ENCODE data around the gene ETV6. TPM values are rescaled to one million over a fixed set of nuclear protein-coding genes. Genes with fewer than 3 reads are reported as not detected.

The ETV6 gene
- total and polyA plus RNA-seq, 2 of the 8 experiments (the other 6 are each of a cell fraction or from before 2014, with no cell fraction given), result 5.5 to 23.9 TPM

DNA sequence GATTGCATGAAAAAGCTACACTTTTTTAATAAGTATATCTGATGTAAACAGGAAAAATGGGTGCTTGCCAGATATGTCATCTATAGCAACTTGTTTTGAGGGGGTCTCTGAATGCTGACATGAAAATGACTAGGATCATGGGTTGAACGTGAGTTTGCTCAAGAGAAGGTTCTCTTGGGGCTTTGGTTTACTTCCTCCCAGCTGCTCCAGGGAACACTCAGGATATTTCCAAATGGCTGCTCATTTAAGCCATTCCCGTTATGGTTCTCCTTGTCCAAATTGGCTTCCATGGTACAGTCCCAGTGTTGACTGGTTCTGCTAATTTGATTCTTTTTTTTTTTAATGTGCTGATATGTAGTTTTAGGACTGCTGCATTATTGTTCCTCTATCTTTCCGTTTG, 118.3 kb downstream of the ETV6 start:
- Histone ChIP-seq H3K9me3 (ENCODE audit: insufficient read depth in 2 of 2, low read depth in 1 of 2, low read length in 1 of 2) (no peaks in the 10 kb centered on the region), H2AFZ (ENCODE audit: low read length) (no peak overlapping the region), H3K23me2 (ENCODE audit: low read depth, low read length) (no peaks in the 10 kb centered on the region), H3K4ac (replicated peaks; ENCODE audit: insufficient read length, low read depth, low read length) (no peak overlapping the region), H4K5ac (ENCODE audit: insufficient read length, low read depth, low read length) (no peak overlapping the region), H2BK5ac (ENCODE audit: low read depth, low read length) (no peak overlapping the region), H3K79me2 (ENCODE audit: control insufficient read depth in 1 of 2, insufficient read depth in 2 of 2, low read length in 2 of 2) (0 out of 4 replicates have a peak, but pooled peaks cover 0 to 3% of the 10 kb centered on the region in 2 experiments), H2BK15ac (ENCODE audit: low read length) (no peak overlapping the region), H3K27me3 (replicated peaks in 1 of 4; ENCODE audit: control insufficient read depth in 3 of 4, extremely low read depth in 1 of 4, insufficient read depth in 3 of 4, low read length in 3 of 4) (no peaks in the 10 kb centered on the region), H2AK5ac (ENCODE audit: low read depth, low read length) (no peak overlapping the region), H2BK20ac (ENCODE audit: low read length) (no peak overlapping the region), H4K91ac (replicated peaks; ENCODE audit: insufficient read length, low read length) (no peak overlapping the region), H3K79me1 (ENCODE audit: low read depth, low read length) (no peaks in the 10 kb centered on the region), H4K20me1 (replicated peaks in 1 of 2; ENCODE audit: control insufficient read depth in 1 of 2, insufficient read depth in 2 of 2, low read length in 2 of 2) (no peaks in the 10 kb centered on the region), H3K4me3 (ENCODE audit: extremely low read depth in 1 of 4, insufficient read depth in 2 of 4, low read depth in 3 of 4, low read length in 4 of 4) (no peak overlapping the region), H3K14ac (ENCODE audit: insufficient read length) (no peak overlapping the region), H3K4me2 (ENCODE audit: insufficient read depth in 1 of 2, low read depth in 2 of 2, low read length in 2 of 2) (no peak overlapping the region), H3K18ac (ENCODE audit: extremely low read depth, low read length) (no peak overlapping the region), H2BK12ac (ENCODE audit: low read depth, low read length) (no peak overlapping the region), H3K56ac (replicated peaks; ENCODE audit: insufficient read length, low read depth, low read length) (no peak overlapping the region), H3K36me3 (ENCODE audit: control insufficient read depth in 2 of 4, insufficient read depth in 4 of 4, low read length in 3 of 4) (no peaks in the 10 kb centered on the region; a peak in 1 of 8 replicates), H2BK120ac (replicated peaks; ENCODE audit: low read depth, low read length) (no peak overlapping the region), H3K4me1 (replicated peaks in 1 of 4; ENCODE audit: control insufficient read depth in 3 of 4, insufficient read depth in 4 of 4, low read length in 3 of 4) (peaks cover 4 to 16% (median 6%) of the 10 kb centered on the region in 4 experiments), H3K27ac (ENCODE audit: low read depth, low read length) (no peak overlapping the region), H4K8ac (ENCODE audit: extremely low read depth, insufficient read depth, low read length) (no peak overlapping the region), H3K23ac (ENCODE audit: insufficient read length) (no peak overlapping the region), H3K9ac (replicated peaks in 1 of 4; ENCODE audit: extremely low read depth in 1 of 4, low read depth in 3 of 4, low read length in 3 of 4) (no peak overlapping the region)
- 83% methylated on average over 3 of the region's 3 CpGs; no CpG with 5 or more reads in 1 of the 2 experiments for WGBS, 2 experiments (ENCODE audit: extremely low coverage in 1 of 2, insufficient coverage in 1 of 2, insufficient read length in 1 of 2, insufficient replicate concordance in 2 of 2, low coverage in 1 of 2, low lambda C conversion rate in 2 of 2, missing lambda C conversion rate in 1 of 2)
- ChIA-PET CTCF (ENCODE audit: partially characterized antibody) (interaction anchor here (1.2 kb wide), 1 partner anchor 124 kb away, joined by 3 read pairs; no protein-coding TSS in a partner anchor), POLR2A (ENCODE audit: partially characterized antibody) (no interaction called here)
- TF ChIP-seq EGR1 (IDR thresholded peaks at IDR 0.05; ENCODE audit: borderline replicate concordance, low read depth, low read length), result no peak
- TF ChIP-seq JUND (IDR thresholded peaks at IDR 0.05; ENCODE audit: low read length), result no peak
- no peak for TF ChIP-seq HDAC6 (IDR thresholded peaks at IDR 0.05; ENCODE audit: low read depth, low read length)
- no peak for TF ChIP-seq RBBP5 (IDR thresholded peaks at IDR 0.05; ENCODE audit: borderline replicate concordance, low read depth, low read length)
- no peak for TF ChIP-seq TAF1 (IDR thresholded peaks at IDR 0.05; ENCODE audit: low read depth, low read length)
- TF ChIP-seq RAD21 (IDR thresholded peaks at IDR 0.05 in 1 of 2, conservative IDR thresholded peaks at IDR 0.05 in 1 of 2; ENCODE audit: low read depth in 2 of 2, low read length in 2 of 2), result no peak
- TF ChIP-seq, protein P1, sequence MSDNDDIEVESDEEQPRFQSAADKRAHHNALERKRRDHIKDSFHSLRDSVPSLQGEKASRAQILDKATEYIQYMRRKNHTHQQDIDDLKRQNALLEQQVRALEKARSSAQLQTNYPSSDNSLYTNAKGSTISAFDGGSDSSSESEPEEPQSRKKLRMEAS (IDR thresholded peaks at IDR 0.05), result no peak
- TF ChIP-seq CREB1 (IDR thresholded peaks at IDR 0.05), result no peak
- no peak for TF ChIP-seq TCF12 (IDR thresholded peaks at IDR 0.05; ENCODE audit: low read depth, low read length)
- DNase-seq (ENCODE audit: low read depth in 1 of 2, low spot score in 2 of 2) (no peak), FAIRE-seq (no peak)

All from H1 (cell line).